Activated gamma-delta T cell treated with Interleukin-2 at 50 U/mL for 16 hours (primary cell): ENCODE measurements around the gene DYNC1LI1.
A peak's percentile ranks its signal among the peaks of the same experiment; 100 is the strongest.
"Not testable (repeated sequence)": the region's sequence is repeated elsewhere in the genome, so short reads cannot be mapped to it uniquely, and the experiment has no call there.

Experiments
- DNase-seq: peaks from one replicate; pipeline ENCODE4 v3.0.0-alpha.2; 2020

Gene DYNC1LI1

GRCh38 chr3:32525720-32526119 is 44.9 kb downstream of the DYNC1LI1 start:
- no peak for DNase-seq

- DNase-seq: no peak
Observed at GRCh38 chr3:32522682-32523081, 48.0 kb downstream of the DYNC1LI1 start.

GRCh38 chr3:32518921-32519320 is 51.7 kb downstream of the DYNC1LI1 start:
- DNase-seq: not testable (repeated sequence)

- not testable (repeated sequence) for DNase-seq
Observed at GRCh38 chr3:32516751-32517150, 53.9 kb downstream of the DYNC1LI1 start.

GRCh38 chr3:32511005-32511404 is 59.7 kb downstream of the DYNC1LI1 start:
- DNase-seq: no peak

- peak; percentile 67 for DNase-seq
Observed at GRCh38 chr3:32510075-32510724, 60.5 kb downstream of the DYNC1LI1 start.

GRCh38 chr3:32508711-32509110 is 61.9 kb downstream of the DYNC1LI1 start:
- no peak for DNase-seq

GRCh38 chr3:32506466-32506865 is 64.2 kb downstream of the DYNC1LI1 start:
- DNase-seq: no peak

GRCh38 chr3:32502946-32503286 is 67.7 kb downstream of the DYNC1LI1 start:
- no peak for DNase-seq

- DNase-seq: peak; percentile 70
Observed at GRCh38 chr3:32502118-32502945, 68.3 kb downstream of the DYNC1LI1 start, which contains the start of gene CMTM6. Gene CMTM6 (minus strand): TSS chr3:32502852. CDS start chr3:32502745, 107 bp downstream.

GRCh38 chr3:32501783-32502117 is 68.9 kb downstream of the DYNC1LI1 start:
- no peak for DNase-seq

- DNase-seq: no peak
Observed at GRCh38 chr3:32500880-32501782, 69.5 kb downstream of the DYNC1LI1 start.

- no peak for DNase-seq
Observed at GRCh38 chr3:32500231-32500630, 70.4 kb downstream of the DYNC1LI1 start.

- no peak for DNase-seq
Observed at GRCh38 chr3:32499585-32499984, 71.1 kb downstream of the DYNC1LI1 start.

- DNase-seq: no peak
Observed at GRCh38 chr3:32498992-32499391, 71.7 kb downstream of the DYNC1LI1 start.

GRCh38 chr3:32498252-32498651 is 72.4 kb downstream of the DYNC1LI1 start:
- DNase-seq: no peak

- no peak for DNase-seq
Observed at GRCh38 chr3:32495609-32496008, 75.0 kb downstream of the DYNC1LI1 start.

- no peak for DNase-seq
Observed at GRCh38 chr3:32495085-32495484, 75.6 kb downstream of the DYNC1LI1 start.

- DNase-seq: no peak
Observed at GRCh38 chr3:32493437-32494414, 76.9 kb downstream of the DYNC1LI1 start.

- DNase-seq: no peak
Observed at GRCh38 chr3:32492684-32493436, 77.8 kb downstream of the DYNC1LI1 start.

GRCh38 chr3:32488474-32489008 is 82.1 kb downstream of the DYNC1LI1 start:
- no peak for DNase-seq
